ENCODE data around the gene SOX11. TPM values are rescaled to one million over a fixed set of nuclear protein-coding genes. Genes with fewer than 3 reads are reported as not detected.

Gene SOX11
- total RNA-seq, 1 experiment from 2014 or later, result 0.05 TPM

GRCh38 chr2:5695654-5696403 is 3.6 kb downstream of the SOX11 start:
- H3K4me3 ChIP-seq, result peak overlapping the region; percentile 9; the same call in 1 of the 2 replicates
- H3K27ac ChIP-seq, result no peak overlapping the region
- no peak for DNase-seq (ENCODE audit: low read depth in 1 of 2, low spot score in 2 of 2)
- H3K27me3 ChIP-seq (replicated peaks), result peaks cover 50% of the 10 kb centered on the region
- no peaks in the 10 kb centered on the region for H3K36me3 ChIP-seq
- H3K9me3 ChIP-seq (replicated peaks), result 0 out of 2 replicates have a peak, but pooled peaks cover 3% of the 10 kb centered on the region
- H3K4me1 ChIP-seq (replicated peaks), result peaks cover 3% of the 10 kb centered on the region; the same call in 1 of the 2 replicates

DNA sequence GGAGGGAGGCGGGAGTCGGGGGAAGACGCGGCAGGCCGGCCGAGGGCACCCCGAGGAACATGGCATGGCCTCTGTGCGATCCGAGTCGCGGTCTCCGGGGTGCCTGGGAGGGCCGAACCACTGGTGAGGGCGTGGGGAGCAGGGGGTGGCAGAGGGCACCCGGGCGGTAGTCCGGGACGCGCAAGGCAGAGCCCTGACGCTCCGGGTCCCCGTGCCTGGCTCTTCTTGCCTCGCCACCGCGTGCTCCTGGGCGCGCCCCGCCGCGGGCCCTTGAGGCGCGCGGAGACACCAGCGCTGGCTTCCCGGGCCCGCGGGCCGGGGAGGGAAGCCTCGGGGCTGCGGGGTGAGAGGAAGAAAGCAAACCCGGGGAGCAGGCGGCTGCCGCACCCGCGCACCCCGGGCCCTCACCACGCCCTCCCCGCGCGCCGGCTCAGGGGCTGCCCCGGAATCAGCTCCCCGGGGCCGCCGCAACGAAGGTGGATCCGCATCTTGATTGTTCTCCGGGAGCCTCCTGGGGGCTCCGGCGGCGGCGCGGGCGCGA is 4.3 kb downstream of the SOX11 start:
- Histone ChIP-seq H3K27ac (no peak overlapping the region), H3K27me3 (replicated peaks) (peaks cover 50% of the 10 kb centered on the region), H3K4me3 (peak overlapping the region; percentile 9; the same call in 1 of the 2 replicates), H3K4me1 (replicated peaks) (peaks cover 3% of the 10 kb centered on the region; the same call in 1 of the 2 replicates), H3K9me3 (replicated peaks) (0 out of 2 replicates have a peak, but pooled peaks cover 3% of the 10 kb centered on the region), H3K36me3 (no peaks in the 10 kb centered on the region)
- DNase-seq (ENCODE audit: low read depth in 1 of 2, low spot score in 2 of 2), result no peak

- no peaks in the 10 kb centered on the region; the same call in 1 of the 2 replicates for H3K4me1 ChIP-seq (replicated peaks)
- no peaks in the 10 kb centered on the region for H3K36me3 ChIP-seq
- H3K27me3 ChIP-seq (replicated peaks), result peaks cover 47% of the 10 kb centered on the region
- DNase-seq (ENCODE audit: low read depth in 1 of 2, low spot score in 2 of 2), result no peak
- H3K9me3 ChIP-seq (replicated peaks), result 0 out of 2 replicates have a peak, but pooled peaks cover 3% of the 10 kb centered on the region
- H3K4me3 ChIP-seq, result peak overlapping the region; percentile 9; the same call in 1 of the 2 replicates
- no peak overlapping the region for H3K27ac ChIP-seq
Measured at GRCh38 chr2:5696945-5697521, 4.8 kb downstream of the SOX11 start.

DNA sequence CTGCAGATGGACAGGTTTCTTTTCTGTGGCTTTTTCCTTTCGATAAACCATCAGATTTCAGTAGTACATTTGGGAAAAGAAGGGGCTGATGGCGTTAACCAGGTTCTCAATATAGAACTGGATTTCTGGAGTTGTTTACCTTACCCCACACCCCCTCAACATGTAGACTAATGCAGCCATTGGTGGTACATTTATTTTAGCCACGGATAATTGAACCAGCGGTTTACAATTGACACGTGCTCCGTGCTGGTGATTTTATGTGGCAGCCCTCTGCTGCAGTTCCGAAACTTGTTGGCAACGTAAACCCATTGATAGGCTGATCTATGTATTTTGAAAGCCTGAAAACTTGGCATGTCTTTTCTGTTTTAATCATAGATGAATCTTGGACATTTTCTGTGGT is 5.4 kb downstream of the SOX11 start:
- DNase-seq (ENCODE audit: low read depth in 1 of 2, low spot score in 2 of 2), result no peak
- no peak overlapping the region for H3K4me3 ChIP-seq
- H3K4me1 ChIP-seq (replicated peaks), result no peaks in the 10 kb centered on the region; the same call in 1 of the 2 replicates
- H3K27ac ChIP-seq, result no peak overlapping the region
- 0 out of 2 replicates have a peak, but pooled peaks cover 3% of the 10 kb centered on the region for H3K9me3 ChIP-seq (replicated peaks)
- H3K27me3 ChIP-seq (replicated peaks), result peaks cover 44% of the 10 kb centered on the region
- H3K36me3 ChIP-seq, result no peaks in the 10 kb centered on the region

GRCh38 chr2:5698134-5698533 is 6.0 kb downstream of the SOX11 start:
- no peaks in the 10 kb centered on the region for H3K9me3 ChIP-seq (replicated peaks)
- peaks cover 38% of the 10 kb centered on the region for H3K27me3 ChIP-seq (replicated peaks)
- H3K4me3 ChIP-seq, result no peak overlapping the region
- H3K4me1 ChIP-seq (replicated peaks), result no peaks in the 10 kb centered on the region; the same call in 1 of the 2 replicates
- DNase-seq (ENCODE audit: low read depth in 1 of 2, low spot score in 2 of 2), result no peak
- H3K36me3 ChIP-seq, result no peaks in the 10 kb centered on the region
- H3K27ac ChIP-seq, result no peak overlapping the region

GRCh38 chr2:5699963-5700362 is 7.8 kb downstream of the SOX11 start:
- H3K9me3 ChIP-seq (replicated peaks), result no peaks in the 10 kb centered on the region
- H3K27ac ChIP-seq, result no peak overlapping the region
- no peak overlapping the region for H3K4me3 ChIP-seq
- H3K36me3 ChIP-seq, result no peaks in the 10 kb centered on the region
- H3K4me1 ChIP-seq (replicated peaks), result no peaks in the 10 kb centered on the region; the same call in 1 of the 2 replicates
- no peak for DNase-seq (ENCODE audit: low read depth in 1 of 2, low spot score in 2 of 2)
- peaks cover 22% of the 10 kb centered on the region for H3K27me3 ChIP-seq (replicated peaks)

DNA sequence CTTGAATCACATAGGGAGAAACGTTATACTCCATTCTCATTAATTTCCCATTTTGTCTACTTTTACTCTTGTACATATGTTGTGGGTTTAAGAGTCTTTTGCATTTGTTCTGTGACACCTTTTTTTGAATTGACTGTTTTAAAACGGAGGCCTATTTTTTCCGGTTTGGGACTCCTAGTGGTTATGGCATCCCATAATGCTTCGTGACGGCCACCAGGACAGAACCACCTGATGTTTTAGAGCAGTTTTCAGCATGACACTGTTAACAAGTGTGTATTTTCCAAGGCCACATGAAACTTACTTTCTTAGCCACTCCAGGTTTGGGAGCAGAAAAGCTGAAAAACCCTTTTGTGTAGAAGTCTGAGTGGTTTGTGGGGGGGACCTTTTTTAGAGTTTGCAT is 8.4 kb downstream of the SOX11 start:
- DNase-seq (ENCODE audit: low read depth in 1 of 2, low spot score in 2 of 2), result no peak
- Histone ChIP-seq H3K4me3 (no peak overlapping the region), H3K9me3 (replicated peaks) (no peaks in the 10 kb centered on the region), H3K36me3 (no peaks in the 10 kb centered on the region), H3K27ac (no peak overlapping the region), H3K4me1 (replicated peaks) (no peaks in the 10 kb centered on the region; the same call in 1 of the 2 replicates), H3K27me3 (replicated peaks) (peaks cover 16% of the 10 kb centered on the region)

GRCh38 chr2:5701266-5701665 is 9.1 kb downstream of the SOX11 start:
- Histone ChIP-seq H3K4me3 (no peak overlapping the region), H3K4me1 (replicated peaks) (no peaks in the 10 kb centered on the region; the same call in 1 of the 2 replicates), H3K27me3 (replicated peaks) (peaks cover 9% of the 10 kb centered on the region), H3K27ac (no peak overlapping the region), H3K36me3 (no peaks in the 10 kb centered on the region), H3K9me3 (replicated peaks) (no peaks in the 10 kb centered on the region)
- no peak for DNase-seq (ENCODE audit: low read depth in 1 of 2, low spot score in 2 of 2)

DNA sequence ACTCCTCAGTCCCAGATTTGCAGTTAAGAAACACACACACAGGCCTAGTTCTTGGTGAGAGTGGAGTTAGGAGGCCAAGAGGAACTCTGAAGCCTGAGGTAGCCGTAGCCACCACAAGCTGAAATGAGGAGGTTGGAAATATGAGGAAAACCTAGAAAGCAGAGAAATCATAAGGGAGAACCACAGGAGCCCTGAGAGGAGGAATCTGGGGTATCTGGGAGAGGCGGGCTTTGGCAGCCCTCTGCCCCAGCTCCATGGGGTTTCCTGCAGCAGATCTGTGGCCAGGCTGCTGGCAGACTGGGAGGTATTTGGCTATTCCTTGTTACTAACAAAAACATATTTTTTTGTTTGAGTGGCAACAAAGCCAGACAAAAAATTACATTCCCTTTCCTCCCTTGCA is 11.0 kb downstream of the SOX11 start:
- no peaks in the 10 kb centered on the region for H3K4me1 ChIP-seq (replicated peaks)
- no peaks in the 10 kb centered on the region for H3K36me3 ChIP-seq
- H3K27ac ChIP-seq, result no peak overlapping the region
- H3K9me3 ChIP-seq (replicated peaks), result no peaks in the 10 kb centered on the region
- DNase-seq (ENCODE audit: low read depth in 1 of 2, low spot score in 2 of 2), result no peak
- H3K4me3 ChIP-seq, result no peak overlapping the region
- no peaks in the 10 kb centered on the region for H3K27me3 ChIP-seq (replicated peaks)

DNA sequence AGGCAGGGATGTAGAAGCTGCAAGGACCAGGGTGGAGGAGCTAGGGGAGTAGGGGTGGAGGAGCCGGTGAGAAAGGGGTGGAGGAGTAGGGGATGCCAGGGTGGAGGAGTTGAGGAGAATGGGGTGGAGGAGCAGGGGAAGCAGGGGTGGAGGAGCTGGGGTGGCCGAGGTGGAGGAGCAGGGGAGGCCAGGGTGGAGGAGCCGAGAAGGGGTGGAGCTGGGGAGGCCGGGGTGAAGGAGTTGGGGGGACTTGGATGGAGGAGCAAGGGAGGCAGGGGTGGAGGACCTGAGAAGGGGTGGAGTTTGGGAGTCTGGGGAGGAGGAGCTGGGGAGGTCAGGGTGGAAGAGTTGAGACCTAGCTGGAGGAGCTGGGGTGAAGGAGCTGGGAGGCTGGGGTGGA is 13.3 kb downstream of the SOX11 start:
- Histone ChIP-seq H3K4me1 (replicated peaks) (no peaks in the 10 kb centered on the region), H3K9me3 (replicated peaks) (no peaks in the 10 kb centered on the region), H3K27me3 (replicated peaks) (no peaks in the 10 kb centered on the region), H3K36me3 (no peaks in the 10 kb centered on the region), H3K27ac (no peak overlapping the region), H3K4me3 (no peak overlapping the region)
- DNase-seq (ENCODE audit: low read depth in 1 of 2, low spot score in 2 of 2), result no peak

DNA sequence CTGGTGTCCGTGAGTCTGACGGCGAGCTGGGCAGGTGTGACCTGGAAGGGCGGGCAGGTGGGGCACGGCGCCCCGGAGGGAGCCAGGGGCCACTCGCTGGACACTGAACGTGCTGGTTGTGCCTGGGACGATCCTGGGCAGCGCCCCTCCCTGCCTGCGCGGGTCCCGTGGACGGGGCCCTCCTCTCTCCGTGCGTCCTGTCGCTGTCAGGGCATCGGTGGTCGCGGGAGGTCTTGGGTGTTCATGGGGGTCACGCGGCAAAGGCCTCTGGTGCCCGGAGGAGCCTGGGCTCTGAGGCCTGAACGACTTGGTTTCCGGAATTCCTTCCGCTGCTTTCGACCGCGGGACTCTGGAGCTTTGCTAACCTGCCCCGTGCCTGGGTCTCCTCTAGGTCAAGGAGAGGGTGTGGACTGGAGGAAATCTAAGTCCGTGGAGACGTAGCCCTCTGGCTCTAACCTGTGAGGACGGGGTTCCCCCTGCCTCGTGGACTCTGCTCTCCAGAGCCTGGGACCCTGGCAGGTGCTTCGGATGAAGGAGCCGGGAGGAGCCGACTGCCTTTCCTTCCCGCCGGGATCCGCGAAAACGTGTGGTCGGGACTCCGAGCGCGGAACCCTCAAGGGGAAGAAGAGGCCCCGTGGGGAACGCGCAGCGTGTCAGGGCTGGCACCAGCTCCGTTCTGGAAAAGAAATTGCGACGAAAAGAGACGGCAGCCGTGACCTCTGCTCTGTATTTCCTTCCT is 14.7 kb downstream of the SOX11 start:
- Histone ChIP-seq H3K36me3 (no peaks in the 10 kb centered on the region), H3K27me3 (replicated peaks) (no peaks in the 10 kb centered on the region), H3K9me3 (replicated peaks) (no peaks in the 10 kb centered on the region), H3K27ac (no peak overlapping the region), H3K4me3 (no peak overlapping the region), H3K4me1 (replicated peaks) (no peaks in the 10 kb centered on the region)
- no peak for DNase-seq (ENCODE audit: low read depth in 1 of 2, low spot score in 2 of 2)

GRCh38 chr2:5710615-5711014 is 18.4 kb downstream of the SOX11 start:
- Histone ChIP-seq H3K4me3 (no peak overlapping the region), H3K36me3 (no peaks in the 10 kb centered on the region), H3K27me3 (replicated peaks) (no peaks in the 10 kb centered on the region), H3K4me1 (replicated peaks) (no peaks in the 10 kb centered on the region), H3K27ac (no peak overlapping the region), H3K9me3 (replicated peaks) (no peaks in the 10 kb centered on the region)
- no peak for DNase-seq (ENCODE audit: low read depth in 1 of 2, low spot score in 2 of 2)

- Histone ChIP-seq H3K27me3 (replicated peaks) (no peaks in the 10 kb centered on the region), H3K9me3 (replicated peaks) (no peaks in the 10 kb centered on the region), H3K27ac (no peak overlapping the region), H3K36me3 (no peaks in the 10 kb centered on the region), H3K4me1 (replicated peaks) (no peaks in the 10 kb centered on the region), H3K4me3 (no peak overlapping the region)
- DNase-seq (ENCODE audit: low read depth in 1 of 2, low spot score in 2 of 2), result no peak
Measured at GRCh38 chr2:5713101-5713500, 20.9 kb downstream of the SOX11 start.
